Measurements from ENCODE around the gene MS4A7.

The MS4A7 gene

GRCh38 chr11:60376601-60377000, 1.7 kb upstream of the MS4A7 start:
- TF ChIP-seq CTCF (conservative IDR thresholded peaks at IDR 0.05; ENCODE audit: low read depth): no peak
- CTCF ChIA-PET: no interaction called here
- no peak overlapping the region for H3K27ac ChIP-seq
- no peak for DNase-seq (ENCODE audit: low spot score)
- POLR2A ChIA-PET (ENCODE audit: low non-redundant PET): no interaction called here

GRCh38 chr11:60377401-60378136, 763 bp upstream of the MS4A7 start:
- DNase-seq (ENCODE audit: low spot score): no peak
- no peak overlapping the region for H3K27ac ChIP-seq
- CTCF ChIA-PET: no interaction called here
- POLR2A ChIA-PET (ENCODE audit: low non-redundant PET): no interaction called here
- no peak for TF ChIP-seq CTCF (conservative IDR thresholded peaks at IDR 0.05; ENCODE audit: low read depth)

GRCh38 chr11:60389279-60389910, 11.1 kb downstream of the MS4A7 start:
- DNase-seq (ENCODE audit: low spot score): no peak
- TF ChIP-seq CTCF (conservative IDR thresholded peaks at IDR 0.05; ENCODE audit: low read depth): no peak
- POLR2A ChIA-PET (ENCODE audit: low non-redundant PET): no interaction called here
- CTCF ChIA-PET: no interaction called here
- H3K27ac ChIP-seq: no peak overlapping the region

GRCh38 chr11:60390419-60390818, 12.1 kb downstream of the MS4A7 start:
- H3K27ac ChIP-seq: no peak overlapping the region
- POLR2A ChIA-PET (ENCODE audit: low non-redundant PET): no interaction called here
- TF ChIP-seq CTCF (conservative IDR thresholded peaks at IDR 0.05; ENCODE audit: low read depth): no peak
- CTCF ChIA-PET: no interaction called here
- DNase-seq (ENCODE audit: low spot score): no peak

- POLR2A ChIA-PET (ENCODE audit: low non-redundant PET): no interaction called here
These were observed 14.0 kb downstream of the MS4A7 start for GRCh38 chr11:60392361-60392760.

GRCh38 chr11:60393016-60393415, 14.7 kb downstream of the MS4A7 start:
- ChIA-PET CTCF (no interaction called here), POLR2A (ENCODE audit: low non-redundant PET) (no interaction called here)
- DNase-seq (ENCODE audit: low spot score): no peak
- TF ChIP-seq CTCF (conservative IDR thresholded peaks at IDR 0.05; ENCODE audit: low read depth): no peak
- H3K27ac ChIP-seq: no peak overlapping the region

More at GRCh38 chr11:60392361-60392760, 14.0 kb downstream of the MS4A7 start:
- CTCF ChIA-PET: no interaction called here
- TF ChIP-seq CTCF (conservative IDR thresholded peaks at IDR 0.05; ENCODE audit: low read depth): no peak
- no peak for DNase-seq (ENCODE audit: low spot score)
- H3K27ac ChIP-seq: no peak overlapping the region

All from RWPE1 (cell line).